Osteocyte (in vitro differentiated cells): ENCODE measurements around the gene SMIM8. TPM values are rescaled to one million over a fixed set of nuclear protein-coding genes. Genes with fewer than 3 reads are reported as not detected.
"Not testable (repeated sequence)": the region's sequence is repeated elsewhere in the genome, so short reads cannot be mapped to it uniquely, and the experiment has no call there.

Experiments
- DNase-seq: peaks from one replicate; pipeline ENCODE4 v3.0.0; 2021; ENCODE audit warnings: mixed read lengths; ENCODE audit not compliant: unreplicated experiment; ENCODE audit errors: extremely low spot score
- H3K27ac Mint-ChIP-seq: one replicate; pipeline ENCODE4 v1.8.0; 2021; ENCODE audit warnings: mild to moderate bottlenecking, mixed read lengths; ENCODE audit not compliant: unreplicated experiment
- H3K27me3 Mint-ChIP-seq: one replicate; pipeline ENCODE4 v1.8.0; 2021; ENCODE audit warnings: mixed read lengths; ENCODE audit not compliant: unreplicated experiment
- H3K36me3 Mint-ChIP-seq: one replicate; pipeline ENCODE4 v1.8.0; 2021; ENCODE audit warnings: mixed read lengths; ENCODE audit not compliant: unreplicated experiment
- H3K4me1 Mint-ChIP-seq: one replicate; pipeline ENCODE4 v1.8.0; 2021; ENCODE audit warnings: mixed read lengths; ENCODE audit not compliant: unreplicated experiment
- H3K4me3 Mint-ChIP-seq: one replicate; pipeline ENCODE4 v1.8.0; 2021; ENCODE audit warnings: mild to moderate bottlenecking, moderate library complexity, mixed read lengths; ENCODE audit not compliant: unreplicated experiment
- H3K9me3 Mint-ChIP-seq: one replicate; pipeline ENCODE4 v1.8.0; 2021; ENCODE audit warnings: mixed read lengths; ENCODE audit not compliant: unreplicated experiment
- total RNA-seq: library from RNA; stranded (reverse); gene quantifications from 2 replicates; pipeline ENCODE4 v1.2.1, GENCODE V29; 2021
- TF ChIP-seq, protein P1 (sequence below): fragments of 200-600 bp; sonication (generic); IDR thresholded peaks from 2 replicates; pipeline ENCODE4 v1.5.0; 2021; ENCODE audit warnings: antibody characterized with exemption, mild to moderate bottlenecking, moderate library complexity

The SMIM8 gene
- total RNA-seq, 1 donor from 2014 or later, result 12.1 TPM

DNA sequence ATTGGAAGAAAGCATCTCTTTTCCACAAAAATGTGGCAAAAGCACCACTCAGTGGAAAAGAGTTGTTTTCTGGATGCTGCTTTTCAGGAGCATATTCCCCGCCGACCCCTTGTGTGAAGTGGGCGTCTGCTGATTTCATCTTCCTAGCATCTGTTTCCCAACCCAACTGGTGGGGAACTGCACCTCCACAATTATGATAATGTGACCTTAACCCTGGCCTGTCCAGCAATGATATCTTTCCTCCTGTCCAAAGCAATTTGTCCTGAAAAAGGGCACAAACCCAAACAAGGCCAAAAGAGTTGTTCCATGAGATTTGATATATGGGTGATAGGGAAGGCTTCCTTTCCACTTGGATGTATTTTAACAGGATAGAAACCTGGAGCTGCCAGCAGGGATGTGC, 7.3 kb upstream of the SMIM8 start:
- TF ChIP-seq, protein P1, sequence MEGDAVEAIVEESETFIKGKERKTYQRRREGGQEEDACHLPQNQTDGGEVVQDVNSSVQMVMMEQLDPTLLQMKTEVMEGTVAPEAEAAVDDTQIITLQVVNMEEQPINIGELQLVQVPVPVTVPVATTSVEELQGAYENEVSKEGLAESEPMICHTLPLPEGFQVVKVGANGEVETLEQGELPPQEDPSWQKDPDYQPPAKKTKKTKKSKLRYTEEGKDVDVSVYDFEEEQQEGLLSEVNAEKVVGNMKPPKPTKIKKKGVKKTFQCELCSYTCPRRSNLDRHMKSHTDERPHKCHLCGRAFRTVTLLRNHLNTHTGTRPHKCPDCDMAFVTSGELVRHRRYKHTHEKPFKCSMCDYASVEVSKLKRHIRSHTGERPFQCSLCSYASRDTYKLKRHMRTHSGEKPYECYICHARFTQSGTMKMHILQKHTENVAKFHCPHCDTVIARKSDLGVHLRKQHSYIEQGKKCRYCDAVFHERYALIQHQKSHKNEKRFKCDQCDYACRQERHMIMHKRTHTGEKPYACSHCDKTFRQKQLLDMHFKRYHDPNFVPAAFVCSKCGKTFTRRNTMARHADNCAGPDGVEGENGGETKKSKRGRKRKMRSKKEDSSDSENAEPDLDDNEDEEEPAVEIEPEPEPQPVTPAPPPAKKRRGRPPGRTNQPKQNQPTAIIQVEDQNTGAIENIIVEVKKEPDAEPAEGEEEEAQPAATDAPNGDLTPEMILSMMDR, result no peak
- H3K4me3 Mint-ChIP-seq, result no peak overlapping the region
- DNase-seq, result no peak
- H3K4me1 Mint-ChIP-seq, result no peaks in the 10 kb centered on the region
- H3K9me3 Mint-ChIP-seq, result no peaks in the 10 kb centered on the region
- no peaks in the 10 kb centered on the region for H3K36me3 Mint-ChIP-seq
- peaks cover 45% of the 10 kb centered on the region for H3K27me3 Mint-ChIP-seq
- no peak overlapping the region for H3K27ac Mint-ChIP-seq

DNA sequence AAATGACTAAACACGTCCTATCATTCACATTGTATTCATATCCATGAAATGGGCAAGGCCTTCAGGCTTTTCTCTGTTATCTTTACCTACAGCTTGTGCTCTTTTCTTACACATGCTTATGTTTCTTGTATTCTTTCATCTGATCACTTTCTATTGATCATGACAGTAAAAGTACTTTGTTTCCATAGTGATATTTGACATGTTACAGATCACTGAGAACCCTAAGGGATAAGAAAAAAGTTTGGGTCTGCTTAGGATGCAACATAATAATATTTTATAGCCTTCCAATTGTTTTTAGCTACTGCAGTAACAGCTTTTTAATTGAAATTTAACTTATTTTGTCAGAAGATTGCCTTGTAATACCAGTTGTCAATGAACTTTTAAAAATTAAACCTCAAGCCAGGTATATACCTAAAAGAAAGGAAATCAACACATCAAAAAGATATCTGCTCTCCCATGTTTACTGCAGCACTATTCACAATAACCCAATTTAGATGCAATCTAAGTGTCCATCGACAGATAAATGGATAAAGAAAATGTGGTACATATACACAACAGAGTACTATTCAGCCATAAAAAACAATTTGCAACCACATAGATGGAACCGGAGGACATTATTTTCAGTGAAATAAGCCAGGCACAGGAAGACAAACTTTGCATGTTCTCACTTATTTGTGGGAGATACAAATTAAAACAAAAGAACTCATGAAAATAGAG, 3.0 kb upstream of the SMIM8 start:
- Mint-ChIP-seq H3K4me1 (peaks cover 4% of the 10 kb centered on the region), H3K36me3 (no peaks in the 10 kb centered on the region), H3K4me3 (no peak overlapping the region), H3K9me3 (no peaks in the 10 kb centered on the region), H3K27ac (no peak overlapping the region), H3K27me3 (peaks cover 19% of the 10 kb centered on the region)
- TF ChIP-seq, protein P1, result no peak
- DNase-seq, result no peak

DNA sequence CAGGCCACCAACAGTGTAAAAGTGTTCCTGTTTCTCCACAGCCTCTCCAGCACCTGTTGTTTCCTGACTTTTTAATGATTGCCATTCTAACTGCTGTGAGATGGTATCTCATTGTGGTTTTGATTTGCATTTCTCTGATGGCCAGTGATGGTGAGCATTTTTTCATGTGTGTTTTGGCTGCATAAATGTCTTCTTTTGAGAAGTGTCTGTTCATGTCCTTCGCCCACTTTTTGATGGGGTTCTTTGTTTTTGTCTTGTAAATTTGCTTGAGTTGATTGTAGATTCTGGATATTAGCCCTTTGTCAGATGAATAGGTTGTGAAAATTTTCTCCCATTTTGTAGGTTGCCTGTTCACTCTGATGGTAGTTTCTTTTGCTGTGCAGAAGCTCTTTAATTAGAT, 1.5 kb downstream of the SMIM8 start:
- H3K36me3 Mint-ChIP-seq, H3K27me3 Mint-ChIP-seq, H3K9me3 Mint-ChIP-seq, DNase-seq, H3K4me1 Mint-ChIP-seq, H3K27ac Mint-ChIP-seq: not testable (repeated sequence)
- H3K4me3 Mint-ChIP-seq, result peak overlapping the region; percentile 44

DNA sequence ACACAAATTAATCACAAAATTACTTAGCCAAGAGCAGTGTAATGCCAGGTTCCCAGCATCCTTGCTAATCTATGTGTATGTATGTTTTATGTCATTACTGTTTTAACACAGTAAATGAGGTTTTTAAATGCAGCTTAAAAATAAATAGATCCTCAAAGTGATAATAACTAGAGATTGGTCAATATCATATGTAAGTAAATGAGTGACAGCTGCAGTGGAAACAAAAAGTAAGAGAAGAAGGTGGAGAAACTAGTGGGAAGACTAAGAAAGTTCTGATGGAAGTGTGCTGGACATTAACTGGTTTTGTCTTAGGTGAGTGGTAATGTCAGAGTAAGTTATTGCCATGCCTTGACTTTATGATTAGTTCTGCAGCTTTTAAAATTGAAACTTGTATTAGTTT, 8.6 kb downstream of the SMIM8 start:
- Mint-ChIP-seq H3K9me3 (no peaks in the 10 kb centered on the region), H3K4me1 (peaks cover 4% of the 10 kb centered on the region), H3K27ac (no peak overlapping the region), H3K27me3 (no peaks in the 10 kb centered on the region), H3K36me3 (peaks cover 3% of the 10 kb centered on the region), H3K4me3 (no peak overlapping the region)
- DNase-seq, result no peak
- TF ChIP-seq, protein P1, result no peak

DNA sequence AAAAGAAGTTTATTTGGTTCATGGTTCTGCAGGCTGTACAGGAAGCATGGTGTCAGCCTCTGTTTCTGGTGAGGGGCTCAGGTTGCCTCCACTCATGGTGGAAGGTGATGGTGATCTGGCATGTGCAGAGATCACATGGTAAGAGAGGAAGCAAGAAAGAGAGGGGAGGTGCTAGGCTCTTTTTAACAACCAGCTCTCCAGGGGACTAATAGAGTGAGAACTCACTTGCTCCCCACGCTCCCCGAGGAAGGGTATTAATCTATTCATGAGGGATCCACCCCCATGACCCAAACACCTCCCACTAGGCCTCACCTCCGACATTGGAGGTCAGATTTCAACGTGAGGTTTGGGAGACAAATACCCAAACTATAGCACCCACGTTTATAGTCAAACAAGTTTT, 10.6 kb downstream of the SMIM8 start:
- no peaks in the 10 kb centered on the region for H3K27me3 Mint-ChIP-seq
- no peak overlapping the region for H3K4me3 Mint-ChIP-seq
- H3K27ac Mint-ChIP-seq, result no peak overlapping the region

More for the DNA sequence above, 10.6 kb downstream of the SMIM8 start:
- TF ChIP-seq, protein P1, result no peak
- no peak for DNase-seq
- peaks cover 4% of the 10 kb centered on the region for H3K4me1 Mint-ChIP-seq
- no peaks in the 10 kb centered on the region for H3K36me3 Mint-ChIP-seq
- no peaks in the 10 kb centered on the region for H3K9me3 Mint-ChIP-seq
